Astrocyte of the spinal cord (primary cell): ENCODE measurements around the gene MARCHF3.

Experiments
- DNase-seq: peaks from one replicate; pipeline ENCODE4 v3.0.0; 2011; ENCODE audit warnings: low read depth, low spot score
- H3K4me3 ChIP-seq: 2 replicates; pipeline ENCODE4 v1.5.1; 2011; ENCODE audit warnings: low read depth, mild to moderate bottlenecking, low read length, moderate library complexity
- in situ Hi-C: cut with HindIII; loops from 2 replicates; pipeline ENCODE4 v1.10.0; 2017; ENCODE audit warnings: low sequenced_read_pairs
- TF ChIP-seq, protein P1 (sequence below): IDR thresholded peaks from 2 replicates; pipeline ENCODE4 v1.5.1; 2012; ENCODE audit warnings: low read depth, mild to moderate bottlenecking, low read length, inconsistent platforms

Gene MARCHF3

DNA sequence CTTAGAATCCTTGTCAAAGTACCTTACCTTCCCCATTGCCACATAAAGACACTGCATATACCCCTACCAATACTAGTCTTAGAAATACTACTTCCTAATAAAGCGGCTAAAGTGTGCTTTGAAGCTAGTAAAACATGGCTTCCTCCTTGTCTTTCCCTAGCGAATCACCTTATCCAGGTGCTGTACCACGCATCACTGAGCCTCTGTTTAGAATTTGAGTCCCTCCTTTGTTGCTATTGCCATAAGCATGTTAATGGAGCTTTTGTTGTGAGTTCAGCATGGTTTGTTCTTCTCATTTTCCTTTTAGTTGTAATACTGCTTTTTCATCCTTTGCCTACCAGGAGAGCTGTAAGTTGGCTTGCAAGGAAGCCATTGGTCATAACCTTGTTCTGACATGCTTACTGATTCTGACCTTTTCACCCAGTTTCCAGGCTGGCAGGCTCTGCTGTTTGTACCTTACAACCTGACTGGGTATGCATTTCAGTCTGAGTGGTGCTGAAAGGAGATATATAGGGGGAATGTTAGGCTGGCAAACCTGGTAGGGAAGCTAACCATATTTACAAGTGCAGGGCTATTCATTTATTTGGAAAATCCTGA, 203.6 kb downstream of the MARCHF3 start:
- TF ChIP-seq, protein P1, sequence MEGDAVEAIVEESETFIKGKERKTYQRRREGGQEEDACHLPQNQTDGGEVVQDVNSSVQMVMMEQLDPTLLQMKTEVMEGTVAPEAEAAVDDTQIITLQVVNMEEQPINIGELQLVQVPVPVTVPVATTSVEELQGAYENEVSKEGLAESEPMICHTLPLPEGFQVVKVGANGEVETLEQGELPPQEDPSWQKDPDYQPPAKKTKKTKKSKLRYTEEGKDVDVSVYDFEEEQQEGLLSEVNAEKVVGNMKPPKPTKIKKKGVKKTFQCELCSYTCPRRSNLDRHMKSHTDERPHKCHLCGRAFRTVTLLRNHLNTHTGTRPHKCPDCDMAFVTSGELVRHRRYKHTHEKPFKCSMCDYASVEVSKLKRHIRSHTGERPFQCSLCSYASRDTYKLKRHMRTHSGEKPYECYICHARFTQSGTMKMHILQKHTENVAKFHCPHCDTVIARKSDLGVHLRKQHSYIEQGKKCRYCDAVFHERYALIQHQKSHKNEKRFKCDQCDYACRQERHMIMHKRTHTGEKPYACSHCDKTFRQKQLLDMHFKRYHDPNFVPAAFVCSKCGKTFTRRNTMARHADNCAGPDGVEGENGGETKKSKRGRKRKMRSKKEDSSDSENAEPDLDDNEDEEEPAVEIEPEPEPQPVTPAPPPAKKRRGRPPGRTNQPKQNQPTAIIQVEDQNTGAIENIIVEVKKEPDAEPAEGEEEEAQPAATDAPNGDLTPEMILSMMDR: no peak
- no peak overlapping the region for H3K4me3 ChIP-seq
- no peak for DNase-seq
- in situ Hi-C loops: no loop called here

DNA sequence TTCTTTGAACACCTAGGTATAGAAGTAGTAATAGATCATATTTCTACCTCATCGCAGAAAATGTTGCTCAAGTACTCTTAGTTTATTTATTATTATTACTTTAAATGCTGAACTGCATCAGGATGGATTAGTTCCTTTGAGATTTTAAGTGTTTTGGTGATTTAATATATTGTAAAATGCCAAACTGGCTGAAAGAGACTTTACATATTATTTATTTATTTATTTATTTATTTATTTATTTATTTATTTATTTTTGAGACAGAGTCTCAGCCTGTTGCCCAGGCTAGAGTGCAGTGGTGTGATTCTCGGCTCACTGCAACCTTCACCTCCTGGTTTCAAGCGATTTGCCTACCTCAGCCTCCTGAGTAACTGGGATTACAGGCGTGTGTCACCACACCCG, 211.1 kb downstream of the MARCHF3 start:
- TF ChIP-seq, protein P1: no peak
- DNase-seq: no peak
- in situ Hi-C loops: no loop called here
- H3K4me3 ChIP-seq: no peak overlapping the region

DNA sequence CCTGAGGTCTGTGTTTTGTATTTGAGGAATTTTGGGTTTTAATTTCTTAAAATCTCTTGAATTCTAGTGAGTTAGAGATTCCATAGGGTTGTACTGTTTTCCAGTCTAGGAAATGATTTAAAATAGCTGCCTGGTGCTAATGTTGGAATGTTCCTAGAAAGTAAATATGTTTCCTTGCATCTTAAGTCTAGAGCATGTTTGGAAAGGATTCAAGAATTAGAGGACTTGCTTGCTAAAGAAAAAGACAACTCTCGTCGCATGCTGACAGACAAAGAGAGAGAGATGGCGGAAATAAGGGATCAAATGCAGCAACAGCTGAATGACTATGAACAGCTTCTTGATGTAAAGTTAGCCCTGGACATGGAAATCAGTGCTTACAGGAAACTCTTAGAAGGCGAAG, 211.6 kb downstream of the MARCHF3 start:
- H3K4me3 ChIP-seq: no peak overlapping the region
- TF ChIP-seq, protein P1: no peak
- no peak for DNase-seq
- in situ Hi-C loops: no loop called here
